ENCODE measurements around the gene PPP1R12B. TPM values are rescaled to one million over a fixed set of nuclear protein-coding genes. Genes with fewer than 3 reads are reported as not detected.
"Not testable (repeated sequence)": the region's sequence is repeated elsewhere in the genome, so short reads cannot be mapped to it uniquely, and the experiment has no call there.

Gene PPP1R12B
- polyA plus RNA-seq, 4 donors: 15.9 to 27.4 (median 24.2) TPM

DNA sequence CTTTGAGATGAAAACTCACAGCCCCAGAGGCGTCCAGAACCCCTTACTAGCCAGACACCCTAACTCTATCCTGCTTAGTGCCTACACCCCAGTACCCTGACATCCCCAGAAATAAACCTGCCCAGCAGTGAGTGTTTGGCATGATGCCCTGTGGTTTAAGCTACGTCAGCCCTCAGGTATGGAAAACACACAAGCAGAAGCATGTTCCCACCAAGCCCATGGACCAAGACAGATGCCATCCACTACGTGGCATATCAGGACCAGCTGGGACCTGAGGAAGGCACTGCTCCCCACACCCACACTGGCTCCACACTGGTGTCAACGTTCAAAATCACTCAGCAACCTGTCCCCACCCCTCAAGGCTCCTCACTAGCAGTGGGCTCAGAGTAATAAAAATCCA is 245.3 kb downstream of the PPP1R12B start:
- DNase-seq (ENCODE audit: low read depth in 4 of 4, low spot score in 2 of 4): no peak

DNA sequence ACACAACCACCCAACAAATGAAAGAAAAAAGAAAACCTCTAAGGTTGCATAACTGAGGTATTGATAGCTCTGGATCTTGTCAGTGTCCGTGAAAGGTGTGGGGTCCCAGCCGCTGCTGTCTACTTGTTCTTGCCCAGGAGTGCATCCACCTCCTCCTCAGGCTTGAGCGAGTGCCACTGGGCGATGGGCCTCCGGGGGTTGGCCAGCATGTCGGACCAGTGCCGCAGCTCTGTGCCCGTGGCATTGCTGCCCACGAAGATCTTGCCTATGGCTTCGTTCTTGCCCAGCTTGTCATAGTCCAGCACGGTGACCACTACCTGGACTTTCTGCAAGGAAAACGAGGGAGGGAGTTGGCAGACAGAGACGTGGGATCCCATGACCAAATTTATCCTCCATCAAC is 248.1 kb downstream of the PPP1R12B start:
- no peak for DNase-seq (ENCODE audit: low read depth in 4 of 4, low spot score in 2 of 4)

DNA sequence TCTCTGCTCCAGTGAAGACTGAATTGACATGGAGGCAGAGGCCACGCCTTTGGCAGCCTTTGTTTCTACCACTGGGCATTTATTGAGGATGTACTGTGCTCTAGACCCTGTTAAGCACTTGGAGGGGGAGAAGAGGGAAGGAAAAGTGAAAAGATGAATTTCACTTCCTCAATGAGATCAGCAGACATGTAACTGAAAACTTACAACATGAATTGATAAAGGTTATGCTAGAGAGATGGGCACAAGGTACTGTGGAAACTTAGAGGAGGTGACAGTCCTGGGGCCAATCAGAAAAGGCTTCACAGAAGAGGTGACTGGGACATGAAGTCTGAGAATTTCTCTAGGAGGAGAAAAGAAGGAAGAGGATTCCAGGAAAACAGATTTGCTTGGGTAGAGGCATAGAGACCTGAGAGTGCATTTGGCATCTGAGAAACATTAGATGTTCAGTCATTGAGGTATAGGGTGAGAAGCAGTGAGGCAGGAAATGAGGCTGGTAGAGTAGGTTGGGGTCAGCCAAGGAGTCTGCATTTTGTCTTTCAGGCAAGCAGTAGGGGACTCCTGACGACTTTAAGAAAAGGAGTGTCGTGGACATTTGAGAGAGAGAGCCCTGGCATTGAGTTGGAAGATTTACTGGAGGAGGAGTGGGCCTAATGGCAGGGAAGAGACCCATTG is 248.7 kb downstream of the PPP1R12B start:
- DNase-seq (ENCODE audit: low read depth in 4 of 4, low spot score in 2 of 4): no peak

GRCh38 chr1:202599669-202600431 is 251.4 kb downstream of the PPP1R12B start:
- DNase-seq (ENCODE audit: low read depth in 4 of 4, low spot score in 2 of 4): no peak

DNA sequence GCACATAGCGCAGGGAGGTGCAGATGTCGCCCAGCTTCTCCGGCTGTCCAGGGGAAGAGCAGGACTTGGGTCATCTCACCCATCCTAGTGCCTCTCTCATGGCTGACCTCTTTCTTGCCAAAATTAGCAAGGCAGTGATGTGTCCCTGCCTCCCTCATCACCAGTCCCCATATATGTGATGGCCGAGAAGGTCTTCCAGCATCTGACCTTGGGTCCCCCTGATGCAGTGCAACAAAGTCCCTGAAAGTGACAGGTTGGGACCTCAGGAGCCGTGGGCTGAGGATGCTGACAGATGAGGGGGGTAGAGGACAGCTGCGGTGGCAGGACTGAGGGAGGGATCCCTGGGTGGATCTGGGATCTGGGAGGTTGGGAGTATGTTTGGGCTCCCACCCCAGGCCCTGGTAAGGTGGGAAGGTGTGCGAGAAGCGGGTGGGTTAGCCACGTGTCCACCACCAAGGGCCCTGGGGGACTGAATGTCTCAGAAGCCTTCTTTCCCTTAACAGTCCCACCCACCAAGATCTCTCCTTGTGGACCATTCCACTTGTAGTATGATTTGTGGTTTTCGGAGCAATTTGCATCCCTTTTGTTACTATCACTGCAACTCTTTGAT is 252.0 kb downstream of the PPP1R12B start:
- DNase-seq (ENCODE audit: low read depth in 4 of 4, low spot score in 2 of 4): no peak

DNA sequence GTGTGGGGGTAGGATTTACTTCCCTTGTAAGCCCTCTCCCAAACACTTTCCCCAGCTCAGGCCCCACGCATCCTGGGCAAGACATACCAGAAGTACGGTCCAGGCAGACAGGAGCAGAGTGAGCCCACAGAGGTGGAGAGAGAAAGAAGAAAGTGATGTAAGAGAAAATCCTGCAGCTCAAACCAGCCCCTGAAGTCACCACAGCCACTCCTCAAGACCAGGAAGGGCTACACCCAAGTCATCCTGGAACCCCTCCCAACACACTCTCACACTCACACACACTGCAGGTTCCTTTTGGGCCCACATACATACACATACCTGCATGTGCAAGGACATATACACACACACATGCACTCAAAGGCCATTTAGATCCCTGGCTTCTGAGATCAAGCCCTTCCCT is 254.9 kb downstream of the PPP1R12B start:
- no peak for DNase-seq (ENCODE audit: low read depth in 4 of 4, low spot score in 2 of 4)

DNA sequence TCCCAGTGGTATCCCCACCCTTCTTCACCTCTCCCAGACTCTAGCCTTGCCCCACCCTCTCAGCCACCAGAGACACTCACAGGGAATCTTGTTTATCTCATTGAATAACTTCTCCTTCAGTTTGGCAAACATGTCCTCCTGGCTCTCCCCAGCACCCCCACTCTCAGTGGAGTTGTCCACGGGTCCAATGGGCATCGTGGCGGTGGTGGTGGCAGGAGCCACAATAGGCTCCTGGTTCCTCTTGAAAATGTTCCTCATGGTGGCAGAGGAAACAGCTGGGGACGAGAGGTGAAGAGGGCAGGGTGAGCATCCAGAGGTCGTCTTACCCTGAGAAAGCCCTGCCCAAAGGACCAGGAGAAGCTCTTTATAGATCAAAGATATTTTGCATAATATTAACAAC is 257.0 kb downstream of the PPP1R12B start:
- no peak for DNase-seq (ENCODE audit: low read depth in 4 of 4, low spot score in 2 of 4)

GRCh38 chr1:202612036-202612435 is 263.5 kb downstream of the PPP1R12B start:
- DNase-seq (ENCODE audit: low read depth in 4 of 4, low spot score in 2 of 4): not testable (repeated sequence)

- no peak for DNase-seq (ENCODE audit: low read depth in 4 of 4, low spot score in 2 of 4)
Measured at GRCh38 chr1:202613571-202613970, 265.1 kb downstream of the PPP1R12B start.

- not testable (repeated sequence) for DNase-seq (ENCODE audit: low read depth in 4 of 4, low spot score in 2 of 4)
Measured at GRCh38 chr1:202614363-202615207, 266.1 kb downstream of the PPP1R12B start.

DNA sequence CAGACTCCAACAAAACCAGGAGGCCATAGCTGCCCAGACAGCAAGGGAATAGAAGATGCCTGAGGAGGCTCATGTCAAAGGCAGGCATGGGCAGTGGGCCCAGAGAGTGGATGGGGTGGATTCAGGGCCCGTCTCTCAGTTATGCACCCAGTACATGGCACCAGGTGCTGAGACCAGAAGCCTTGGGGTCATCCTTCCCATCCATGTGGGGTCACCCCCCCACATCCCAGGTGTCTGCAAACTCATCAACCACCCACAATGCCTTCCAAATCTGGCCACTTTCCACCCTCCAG is 266.7 kb downstream of the PPP1R12B start:
- DNase-seq (ENCODE audit: low read depth in 4 of 4, low spot score in 2 of 4): not testable (repeated sequence)

DNA sequence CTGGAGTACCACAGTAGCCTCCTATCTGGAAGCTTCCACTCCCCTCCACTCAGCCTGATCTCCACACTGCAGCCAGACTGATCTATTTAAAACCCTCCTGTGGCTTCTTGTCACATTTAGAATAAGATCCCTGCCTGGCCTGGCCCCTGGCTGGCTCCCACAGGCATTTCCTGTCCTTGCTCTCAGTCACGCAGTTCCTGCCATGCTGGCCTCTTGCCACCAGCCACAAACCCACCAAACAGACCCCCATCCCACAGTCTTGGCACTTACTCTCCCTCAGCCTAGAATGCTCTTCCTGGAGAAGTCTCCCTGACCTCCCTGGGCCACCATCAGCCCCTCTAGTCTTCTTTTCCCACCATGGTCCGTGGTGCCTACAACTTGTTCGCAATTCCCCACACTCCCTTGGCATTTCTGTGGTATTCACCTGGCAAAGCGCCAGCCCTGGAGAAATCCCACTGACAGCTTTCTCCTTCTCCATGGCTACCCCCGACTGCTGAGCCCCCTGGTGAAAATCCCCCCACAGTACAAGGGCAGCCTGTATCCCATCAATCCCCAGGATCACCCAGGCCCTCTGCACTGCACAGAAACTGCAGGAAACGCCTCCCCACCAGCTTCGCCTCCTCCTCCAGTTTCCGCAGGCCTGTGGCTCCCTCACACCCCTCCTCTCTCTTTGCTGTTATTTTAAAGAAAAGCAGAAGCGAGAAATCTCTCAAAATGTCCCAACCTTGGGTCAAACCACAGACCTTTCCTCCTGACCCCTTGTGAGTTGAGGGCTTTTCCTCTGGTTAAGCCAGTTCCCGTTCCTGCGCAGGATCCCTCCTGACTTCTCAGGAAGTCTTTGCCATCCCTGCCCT is 267.2 kb downstream of the PPP1R12B start:
- peak in 1 of 4 donors; percentile 21 for DNase-seq (ENCODE audit: low read depth in 4 of 4, low spot score in 2 of 4)

GRCh38 chr1:202616355-202616915 is 267.9 kb downstream of the PPP1R12B start:
- no peak for DNase-seq (ENCODE audit: low read depth in 4 of 4, low spot score in 2 of 4)

DNA sequence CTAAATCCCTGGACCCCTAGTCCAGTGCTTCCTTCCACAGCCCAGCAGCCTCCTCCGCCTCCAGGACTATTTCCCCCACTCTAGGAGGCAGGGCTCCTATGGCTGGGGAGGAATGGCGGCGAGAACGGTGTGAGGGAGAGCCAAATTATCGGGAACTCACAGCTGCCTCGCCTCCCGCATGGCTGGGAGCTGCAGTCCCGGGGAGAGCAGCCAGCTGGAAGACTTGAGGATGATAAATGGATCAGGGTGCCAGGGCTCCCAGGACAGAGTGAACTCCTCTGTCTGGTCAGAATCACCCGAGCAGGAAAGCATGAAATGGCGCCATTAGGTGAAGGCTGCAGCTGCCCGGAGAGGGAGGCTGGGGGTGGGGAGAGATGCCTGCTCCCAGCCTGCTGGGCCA is 270.5 kb downstream of the PPP1R12B start:
- DNase-seq (ENCODE audit: low read depth in 4 of 4, low spot score in 2 of 4): not testable (repeated sequence)

DNA sequence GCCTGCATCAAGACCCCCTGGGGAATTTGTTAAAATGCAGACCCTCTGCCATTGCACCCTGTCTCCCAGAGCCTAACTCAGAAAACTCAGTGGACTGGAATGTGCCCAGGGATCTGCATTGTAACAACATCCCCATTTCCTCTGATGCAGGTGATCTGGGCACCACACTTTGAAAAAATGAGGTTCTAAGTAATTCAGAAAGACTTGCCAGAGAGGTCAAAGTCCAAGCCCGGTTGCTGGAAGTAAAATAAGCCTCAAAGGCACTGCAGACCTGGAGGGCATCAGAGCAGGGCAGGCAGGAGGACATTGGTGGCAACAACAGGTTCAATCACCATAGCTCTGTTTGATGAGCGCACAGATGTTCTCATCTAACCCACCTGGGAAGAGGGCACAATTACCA is 271.0 kb downstream of the PPP1R12B start:
- DNase-seq (ENCODE audit: low read depth in 4 of 4, low spot score in 2 of 4): no peak

- not testable (repeated sequence) for DNase-seq (ENCODE audit: low read depth in 4 of 4, low spot score in 2 of 4)
Measured at GRCh38 chr1:202620036-202620435, 271.5 kb downstream of the PPP1R12B start.

DNA sequence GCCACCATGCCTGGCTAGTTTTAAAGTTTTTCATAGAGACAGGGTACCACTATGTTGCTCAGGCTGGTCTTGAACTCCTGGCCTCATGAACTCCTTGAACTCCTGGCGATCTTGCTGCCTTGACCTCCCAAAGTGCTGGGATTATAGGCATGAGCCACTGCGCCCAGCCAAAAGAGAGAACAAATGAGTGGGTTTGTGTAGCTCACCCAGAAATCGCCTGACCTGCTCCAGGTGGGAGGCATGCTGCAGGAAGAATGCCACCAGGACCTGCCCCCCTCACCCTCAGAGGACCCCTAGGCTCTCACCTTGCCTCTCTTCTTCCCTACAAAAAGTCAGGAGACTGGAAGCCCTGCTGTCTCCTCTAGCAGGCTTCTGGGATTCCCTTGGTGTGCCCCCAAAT is 272.9 kb downstream of the PPP1R12B start:
- DNase-seq (ENCODE audit: low read depth in 4 of 4, low spot score in 2 of 4): no peak

GRCh38 chr1:202622388-202622787 is 273.9 kb downstream of the PPP1R12B start:
- no peak for DNase-seq (ENCODE audit: low read depth in 4 of 4, low spot score in 2 of 4)

DNA sequence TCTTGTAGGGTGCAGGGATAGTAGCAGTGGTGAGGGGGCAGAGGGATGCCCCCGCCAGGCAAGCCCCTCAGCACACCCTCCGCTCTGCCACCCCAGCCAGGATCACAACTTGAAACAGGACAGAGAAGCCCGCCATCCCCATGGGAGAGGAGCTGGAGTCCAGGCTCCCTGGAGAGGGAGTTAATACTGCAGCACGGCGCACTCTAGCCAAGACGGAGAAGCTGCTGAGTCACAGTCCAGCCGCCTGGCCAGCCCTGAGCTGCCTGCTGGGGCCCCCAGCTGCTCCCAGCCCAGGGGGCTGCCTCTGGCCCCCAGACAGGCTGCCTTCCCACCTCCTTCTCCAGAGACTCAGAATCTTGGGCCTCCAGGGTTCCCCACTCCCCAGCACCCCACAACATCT is 274.6 kb downstream of the PPP1R12B start:
- no peak for DNase-seq (ENCODE audit: low read depth in 4 of 4, low spot score in 2 of 4)

DNA sequence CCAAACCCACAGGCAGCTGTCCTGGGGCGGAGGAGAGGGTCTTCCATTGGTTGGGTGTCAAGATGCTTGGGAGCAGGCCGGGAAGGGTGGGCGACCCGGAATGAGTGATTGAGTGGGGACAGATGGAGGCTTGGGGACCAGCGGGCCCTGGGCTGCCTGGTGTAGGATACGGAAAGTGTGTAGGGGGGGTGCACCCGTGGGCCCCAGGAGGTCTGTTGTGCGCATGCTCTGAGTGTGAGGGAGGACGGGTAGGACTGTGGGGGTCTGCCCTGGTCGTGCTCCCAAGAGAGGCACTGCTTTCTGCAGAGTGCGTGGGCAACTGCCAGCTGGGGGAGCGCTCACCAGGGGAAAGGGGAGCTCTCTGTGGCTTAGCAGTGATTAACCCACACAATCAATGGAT is 275.0 kb downstream of the PPP1R12B start:
- not testable (repeated sequence) for DNase-seq (ENCODE audit: low read depth in 4 of 4, low spot score in 2 of 4)

All from left renal cortex interstitium (tissue), 4 donors.